ENCODE data around the gene TAX1BP3.

TAX1BP3 gene

GRCh38 chr17:3689262-3690093, 21.1 kb upstream of the TAX1BP3 start:
- Histone ChIP-seq H3K4me3 (ENCODE audit: low read depth, low read length) (no peak overlapping the region), H3K36me3 (ENCODE audit: control insufficient read depth in 2 of 2, insufficient read depth in 1 of 2, low read length in 2 of 2) (no peaks in the 10 kb centered on the region; a peak in 1 of 3 replicates), H3K27ac (ENCODE audit: extremely low read depth, low read depth, low read length) (no peak overlapping the region), H3K4me1 (ENCODE audit: control insufficient read depth, insufficient read depth, low read length) (no peaks in the 10 kb centered on the region; the same call in 1 of the 2 replicates), H3K9me3 (ENCODE audit: control insufficient read depth, insufficient read depth, low read depth, low read length) (no peaks in the 10 kb centered on the region)
- POLR2A ChIA-PET, result no interaction called here
- TF ChIP-seq ZFP69B (tag by site-specific recombination; IDR thresholded peaks at IDR 0.05), result no peak
- peak; percentile 75 for TF ChIP-seq ZSCAN4 (tag by site-specific recombination; IDR thresholded peaks at IDR 0.05)
- 0 out of 2 replicates have a peak, but pooled peaks have one; percentile 34 for TF ChIP-seq ZBTB10 (tag by site-specific recombination; IDR thresholded peaks at IDR 0.05)
- no peak for TF ChIP-seq ZSCAN18 (tag by site-specific recombination; IDR thresholded peaks at IDR 0.05)
- CTCF ChIA-PET, result interaction anchor here (0.7 kb wide), 1 partner anchor 145 kb away, joined by 4 read pairs; no protein-coding TSS in a partner anchor

GRCh38 chr17:3688852-3689261, 20.5 kb upstream of the TAX1BP3 start:
- TF ChIP-seq ZIC2 (tag by site-specific recombination; IDR thresholded peaks at IDR 0.05) (no peak), SALL2 (tag by site-specific recombination; IDR thresholded peaks at IDR 0.05; ENCODE audit: borderline replicate concordance) (no peak), ZNF26 (tag by site-specific recombination; IDR thresholded peaks at IDR 0.05) (no peak), PBX3 (CRISPR knock-in tag; IDR thresholded peaks at IDR 0.05) (no peak)
- no peaks in the 10 kb centered on the region; the same call in 1 of the 2 replicates for H3K4me1 ChIP-seq (ENCODE audit: control insufficient read depth, insufficient read depth, low read length)
- ChIA-PET POLR2A (no interaction called here), CTCF (no interaction called here)
- H3K36me3 ChIP-seq (ENCODE audit: control insufficient read depth in 2 of 2, insufficient read depth in 1 of 2, low read length in 2 of 2), result no peaks in the 10 kb centered on the region; a peak in 1 of 3 replicates
- no peaks in the 10 kb centered on the region for H3K9me3 ChIP-seq (ENCODE audit: control insufficient read depth, insufficient read depth, low read depth, low read length)
- no peak overlapping the region for H3K4me3 ChIP-seq (ENCODE audit: low read depth, low read length)
- no peak overlapping the region for H3K27ac ChIP-seq (ENCODE audit: extremely low read depth, low read depth, low read length)

- CTCF ChIA-PET, result interaction anchor here (0.6 kb wide), 1 partner anchor 260 kb away, joined by 4 read pairs; no protein-coding TSS in a partner anchor
- Histone ChIP-seq H3K27ac (ENCODE audit: extremely low read depth, low read depth, low read length) (no peak overlapping the region), H3K9me3 (ENCODE audit: control insufficient read depth, insufficient read depth, low read depth, low read length) (no peaks in the 10 kb centered on the region), H3K36me3 (ENCODE audit: control insufficient read depth in 2 of 2, insufficient read depth in 1 of 2, low read length in 2 of 2) (no peaks in the 10 kb centered on the region), H3K4me1 (ENCODE audit: control insufficient read depth, insufficient read depth, low read length) (no peaks in the 10 kb centered on the region; the same call in 1 of the 2 replicates), H3K4me3 (ENCODE audit: low read depth, low read length) (no peak overlapping the region)
- POLR2A ChIA-PET, result no interaction called here
- TF ChIP-seq ZBTB17 (tag by site-specific recombination; IDR thresholded peaks at IDR 0.05), result peak; percentile 33; the same call in 1 of the 2 replicates
- no peak for TF ChIP-seq ZNF37A (tag by site-specific recombination; IDR thresholded peaks at IDR 0.05)
Measured at GRCh38 chr17:3688027-3688553, 19.7 kb upstream of the TAX1BP3 start.

All from HEK293 (cell line).